Body of pancreas (tissue), 4 donors: ENCODE measurements around the gene CTNNBIP1. TPM values are rescaled to one million over a fixed set of nuclear protein-coding genes. Genes with fewer than 3 reads are reported as not detected.
A peak's percentile ranks its signal among the peaks of the same experiment; 100 is the strongest.

ENCODE experiments used
- ATAC-seq: fragments of 150-250 bp; one replicate; pipeline ENCODE4 v1.9.1; 2016
- DNase-seq, 4 donors: peaks; one replicate each; pipeline ENCODE4 v3.0.0-alpha.2; 2019
- H3K27ac ChIP-seq, 4 donors: fragments of 200-600 bp; sonication (generic); 1 replicate in 3 of 4; 2 replicates in 1 of 4; pipeline versions ENCODE4 v1.5.1 to v1.6.1; 2016 to 2019; ENCODE audit warnings: mild to moderate bottlenecking in 1 of 4, mixed read lengths in 1 of 4, moderate library complexity in 1 of 4
- H3K27me3 ChIP-seq, 2 donors: fragments of 200-600 bp; sonication (generic); one replicate each; pipeline ENCODE4 v1.6.0; 2016; ENCODE audit warnings: mild to moderate bottlenecking in 1 of 2
- H3K36me3 ChIP-seq, 2 donors: fragments of 200-600 bp; sonication (generic); replicated peaks in 1 of 2; 2 replicates each; pipeline ENCODE4 v1.5.1; 2016; ENCODE audit warnings: low read depth in 2 of 2; ENCODE audit not compliant: insufficient read depth in 1 of 2
- H3K4me1 ChIP-seq: fragments of 200-600 bp; sonication (generic); one replicate; pipeline ENCODE4 v1.6.0; 2016
- H3K4me3 ChIP-seq, 2 donors: fragments of 200-600 bp; sonication (generic); 1 replicate in 1 of 2; 2 replicates in 1 of 2; pipeline ENCODE4 v1.5.1; 2016 to 2019
- H3K9me3 ChIP-seq, 3 donors: fragments of 200-600 bp; sonication (generic); 1 replicate in 2 of 3; 2 replicates in 1 of 3; pipeline ENCODE4 v1.5.1; 2016
- CTCF ChIP-seq, 7 experiments: fragments of 450-650 bp in 4 of 7; fragments of 200-600 bp in 3 of 7; sonication (generic) in 3 of 7; IDR thresholded peaks; one replicate each; pipeline ENCODE4 v1.5.1; 2016 to 2019; ENCODE audit warnings: antibody characterized with exemption in 7 of 7
- POLR2A ChIP-seq, 3 donors: fragments of 450-650 bp; IDR thresholded peaks; one replicate each; pipeline ENCODE4 v1.6.1; 2016; ENCODE audit warnings: antibody characterized with exemption in 3 of 3, mild to moderate bottlenecking in 2 of 3
- WGBS, 2 donors: methylation state at CpG; one replicate each; pipeline ENCODE4 v1.1.5; 2017; 5-methylcytosine and 5-hydroxymethylcytosine counted together
- intact Hi-C: fragments of 100-400 bp; cut with DNase I; formaldehyde crosslinking; loops from one replicate; pipeline ENCODE4 v1.15.1; 2023
- total RNA-seq, 2 donors: library from RNA; depleted of rRNA; stranded (reverse); fragments of >200 nt; gene quantifications; one replicate each; pipeline ENCODE4 v1.1.0, GENCODE V29; 2016

Gene CTNNBIP1
- total RNA-seq, 2 donors from 2014 or later = 20.1 to 24.6 TPM

DNA sequence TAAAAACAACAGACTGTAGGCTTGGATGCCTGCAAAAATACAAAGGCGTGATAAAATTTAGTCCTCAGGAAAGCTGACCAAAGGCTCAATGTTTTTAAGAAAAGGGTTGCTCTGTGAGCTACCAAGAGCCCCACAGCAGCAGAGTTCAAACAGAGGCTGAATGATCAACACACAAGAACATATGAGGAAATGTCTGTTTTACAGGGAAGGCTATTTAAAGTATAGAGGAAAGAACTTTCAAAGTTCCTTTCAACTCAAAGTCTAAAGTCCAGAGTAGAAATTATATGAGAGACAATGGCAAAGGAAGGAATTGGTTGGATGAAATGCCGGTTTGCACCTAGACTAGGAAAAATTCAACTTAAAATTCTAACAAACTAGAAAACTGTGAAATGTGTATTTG lies 94.9 kb downstream of the CTNNBIP1 start:
- DNase-seq (no peak), ATAC-seq (no peak)
- Histone ChIP-seq H3K27ac (peak overlapping the region in 2 of 4 donors; percentile 19 to 50), H3K4me1 (peaks cover 35% of the 10 kb centered on the region), H3K36me3 (no peaks in the 10 kb centered on the region), H3K9me3 (no peaks in the 10 kb centered on the region), H3K4me3 (no peak overlapping the region), H3K27me3 (no peaks in the 10 kb centered on the region)
- WGBS, 2 donors = 52 to 68% methylated on average over 2 of the region's 2 CpGs
- no peak for TF ChIP-seq POLR2A (IDR thresholded peaks at IDR 0.05)
- TF ChIP-seq CTCF (IDR thresholded peaks at IDR 0.05) = no peak
- intact Hi-C loops = no loop called here

- Histone ChIP-seq H3K36me3 (no peaks in the 10 kb centered on the region), H3K27me3 (no peaks in the 10 kb centered on the region), H3K4me1 (peaks cover 39% of the 10 kb centered on the region), H3K27ac (peak overlapping the region in 2 of 4 donors; percentile 19 to 50), H3K4me3 (no peak overlapping the region), H3K9me3 (no peaks in the 10 kb centered on the region)
- DNase-seq (no peak), ATAC-seq (no peak)
- WGBS, 2 donors = 86 to 89% methylated on average over 6 of the region's 6 CpGs
- intact Hi-C loops = no loop called here
- TF ChIP-seq CTCF (IDR thresholded peaks at IDR 0.05) = no peak
- no peak for TF ChIP-seq POLR2A (IDR thresholded peaks at IDR 0.05)
These were observed 95.5 kb downstream of the CTNNBIP1 start for GRCh38 chr1:9814619-9815018.

DNA sequence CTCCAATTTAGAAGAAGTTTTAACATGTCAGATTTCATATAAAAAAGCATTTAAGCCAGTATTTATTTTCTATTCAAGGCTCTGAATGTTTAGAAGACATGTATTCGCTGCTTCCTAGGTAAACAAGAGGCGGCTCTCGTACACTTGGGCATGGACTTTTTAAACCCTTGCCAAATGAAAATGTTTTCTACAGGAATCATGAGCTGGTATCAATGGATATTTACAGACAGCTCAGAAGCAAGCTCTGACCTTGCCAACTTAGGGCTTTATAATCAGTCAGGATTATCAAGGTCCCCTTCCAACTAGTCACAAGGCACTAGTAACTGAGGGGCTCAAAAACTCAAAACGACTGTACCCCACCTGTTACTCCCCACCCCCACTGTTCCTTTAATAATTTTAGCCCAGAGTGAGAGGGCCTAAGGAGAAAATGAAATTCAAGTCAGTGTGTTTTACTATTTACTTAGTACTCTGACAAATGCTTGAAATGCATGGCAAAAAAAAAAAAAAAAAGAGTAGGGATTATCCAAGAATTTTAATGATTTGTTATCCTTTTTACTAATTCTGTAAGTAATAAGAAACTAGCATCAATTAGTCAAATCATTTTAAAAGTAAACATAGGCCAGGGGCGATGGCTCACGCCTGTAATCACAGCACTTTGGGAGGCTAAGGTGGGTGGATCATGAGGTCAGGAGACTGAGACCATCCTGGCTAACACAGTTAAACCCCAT lies 98.7 kb downstream of the CTNNBIP1 start:
- whole genome bisulfite sequencing, 2 donors = 22 to 23% methylated on average over 6 of the region's 6 CpGs
- H3K27me3 ChIP-seq = no peaks in the 10 kb centered on the region
- H3K4me1 ChIP-seq = peaks cover 62% of the 10 kb centered on the region
- ATAC-seq (no peak), DNase-seq (no peak)
- no peak for TF ChIP-seq CTCF (IDR thresholded peaks at IDR 0.05)
- no peak for TF ChIP-seq POLR2A (IDR thresholded peaks at IDR 0.05)
- H3K9me3 ChIP-seq = no peaks in the 10 kb centered on the region
- peak overlapping the region in 3 of 4 donors; percentile 37 to 51 (median 48) for H3K27ac ChIP-seq
- intact Hi-C loops = no loop called here
- H3K36me3 ChIP-seq = no peaks in the 10 kb centered on the region
- no peak overlapping the region for H3K4me3 ChIP-seq

GRCh38 chr1:9809100-9809510 lies 101.0 kb downstream of the CTNNBIP1 start:
- ATAC-seq = no peak
- H3K27ac ChIP-seq = peak overlapping the region; percentile 18 to 79 (median 64)
- no peak for DNase-seq
- TF ChIP-seq CTCF (IDR thresholded peaks at IDR 0.05) = no peak
- TF ChIP-seq POLR2A (IDR thresholded peaks at IDR 0.05) = no peak
- H3K4me1 ChIP-seq = peaks cover 74% of the 10 kb centered on the region
- WGBS, 2 donors = 62 to 63% methylated on average over 8 of the region's 8 CpGs
- H3K27me3 ChIP-seq = no peaks in the 10 kb centered on the region
- H3K9me3 ChIP-seq = no peaks in the 10 kb centered on the region
- H3K4me3 ChIP-seq = no peak overlapping the region
- intact Hi-C loops = no loop called here
- no peaks in the 10 kb centered on the region for H3K36me3 ChIP-seq

DNA sequence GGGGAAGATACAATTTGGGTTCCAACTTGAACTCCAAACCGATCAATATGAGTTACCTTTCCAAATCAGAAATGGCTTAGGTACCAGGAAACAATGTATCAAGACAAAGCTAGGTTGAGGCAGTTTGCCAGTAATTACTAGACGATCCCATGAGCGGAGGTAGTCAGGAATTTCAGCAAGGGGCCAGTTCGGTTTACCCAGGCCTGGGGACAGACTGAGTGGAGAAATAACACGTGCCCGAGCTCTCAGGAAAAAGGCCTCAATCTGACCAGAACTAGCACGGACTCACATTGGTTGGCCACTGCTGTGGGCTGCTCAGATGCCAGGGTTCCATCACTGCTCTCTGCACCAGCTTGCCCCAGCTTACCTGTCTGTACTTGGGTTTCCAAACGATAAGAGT lies 101.6 kb downstream of the CTNNBIP1 start:
- TF ChIP-seq CTCF (IDR thresholded peaks at IDR 0.05) (no peak), POLR2A (IDR thresholded peaks at IDR 0.05) (no peak)
- ATAC-seq (peak; percentile 47), DNase-seq (peak; percentile 33 to 63 (median 56))
- peak overlapping the region; percentile 18 to 79 (median 64) for H3K27ac ChIP-seq
- intact Hi-C loops = no loop called here
- WGBS, 2 donors = 23 to 43% methylated on average over 4 to 8 of the region's 8 CpGs
- H3K36me3 ChIP-seq = no peaks in the 10 kb centered on the region
- no peak overlapping the region for H3K4me3 ChIP-seq
- H3K4me1 ChIP-seq = peaks cover 78% of the 10 kb centered on the region
- no peaks in the 10 kb centered on the region for H3K9me3 ChIP-seq
- no peaks in the 10 kb centered on the region for H3K27me3 ChIP-seq
